ENCODE data around the gene RECQL. TPM values are rescaled to one million over a fixed set of nuclear protein-coding genes. Genes with fewer than 3 reads are reported as not detected.
A peak's percentile ranks its signal among the peaks of the same experiment; 100 is the strongest.
"Not testable (repeated sequence)": the region's sequence is repeated elsewhere in the genome, so short reads cannot be mapped to it uniquely, and the experiment has no call there.

The RECQL gene
- total RNA-seq, 1 experiment from 2014 or later: 99.7 TPM

GRCh38 chr12:21434699-21435098 is 66.7 kb downstream of the RECQL start:
- Histone ChIP-seq H3K27ac (no peak overlapping the region), H3K9me3 (replicated peaks) (no peaks in the 10 kb centered on the region), H3K4me3 (no peak overlapping the region), H3K4me1 (replicated peaks) (peaks cover 10% of the 10 kb centered on the region), H3K36me3 (no peaks in the 10 kb centered on the region), H3K27me3 (replicated peaks) (no peaks in the 10 kb centered on the region)
- no peak for DNase-seq (ENCODE audit: low read depth in 1 of 2, low spot score in 2 of 2)

- Histone ChIP-seq H3K27me3 (replicated peaks) (no peaks in the 10 kb centered on the region), H3K4me1 (replicated peaks) (peaks cover 19% of the 10 kb centered on the region), H3K9me3 (replicated peaks) (no peaks in the 10 kb centered on the region), H3K36me3 (no peaks in the 10 kb centered on the region), H3K27ac (no peak overlapping the region), H3K4me3 (no peak overlapping the region)
- no peak for DNase-seq (ENCODE audit: low read depth in 1 of 2, low spot score in 2 of 2)
Observed at GRCh38 chr12:21433525-21433924, 67.9 kb downstream of the RECQL start.

GRCh38 chr12:21429994-21430393 is 71.4 kb downstream of the RECQL start:
- Histone ChIP-seq H3K4me3 (no peak overlapping the region), H3K27me3 (replicated peaks) (no peaks in the 10 kb centered on the region), H3K4me1 (replicated peaks) (peaks cover 21% of the 10 kb centered on the region), H3K9me3 (replicated peaks) (no peaks in the 10 kb centered on the region), H3K36me3 (no peaks in the 10 kb centered on the region), H3K27ac (no peak overlapping the region)
- DNase-seq (ENCODE audit: low read depth in 1 of 2, low spot score in 2 of 2): no peak

GRCh38 chr12:21428241-21428640 is 73.2 kb downstream of the RECQL start:
- Histone ChIP-seq H3K27ac (peak overlapping the region; percentile 70), H3K36me3 (no peaks in the 10 kb centered on the region), H3K4me1 (replicated peaks) (peaks cover 21% of the 10 kb centered on the region), H3K9me3 (replicated peaks) (no peaks in the 10 kb centered on the region), H3K27me3 (replicated peaks) (no peaks in the 10 kb centered on the region), H3K4me3 (no peak overlapping the region)
- DNase-seq (ENCODE audit: low read depth in 1 of 2, low spot score in 2 of 2): peak in 1 of 2 experiments; percentile 59

- peaks cover 28% of the 10 kb centered on the region for H3K4me1 ChIP-seq (replicated peaks)
- not testable (repeated sequence) for H3K9me3 ChIP-seq (replicated peaks); H3K36me3 ChIP-seq; H3K27ac ChIP-seq; DNase-seq (ENCODE audit: low read depth in 1 of 2, low spot score in 2 of 2); H3K27me3 ChIP-seq (replicated peaks); H3K4me3 ChIP-seq
Observed at GRCh38 chr12:21419009-21419699, 82.3 kb downstream of the RECQL start.

Other genes with a start within 250 kb of the RECQL start
- not detected in 2 replicates for gene SLCO1A2, start 166.7 kb downstream of the RECQL start, total RNA-seq (2014; rRNA removed; shearing (Covaris generic))
- not detected in 2 replicates for gene IAPP, start 128.7 kb downstream of the RECQL start, total RNA-seq (2014; rRNA removed; shearing (Covaris generic))
- 7.2 and 14.2 TPM in 2 replicates for gene PYROXD1, start 64.0 kb downstream of the RECQL start, total RNA-seq (2014; rRNA removed; shearing (Covaris generic))
- gene GOLT1B, start 154 bp upstream of the RECQL start, total RNA-seq (2014; rRNA removed; shearing (Covaris generic)): 72.6 and 73.1 TPM in 2 replicates
- gene SPX, start 24.7 kb upstream of the RECQL start, total RNA-seq (2014; rRNA removed; shearing (Covaris generic)): 0.50 and 1.1 TPM in 2 replicates
- gene GYS2, start 103.2 kb upstream of the RECQL start, total RNA-seq (2014; rRNA removed; shearing (Covaris generic)): not detected in 2 replicates
- gene LDHB, start 156.2 kb upstream of the RECQL start, total RNA-seq (2014; rRNA removed; shearing (Covaris generic)): 805 and 1,116 TPM in 2 replicates